ENCODE measurements around the gene WASHC3.

GRCh38 chr12:102059343-102059742 is 2.4 kb downstream of the WASHC3 start:
- TF ChIP-seq BHLHE40 (IDR thresholded peaks at IDR 0.05; ENCODE audit: borderline replicate concordance in 1 of 2, low read depth in 2 of 2, low read length in 1 of 2) (no peak), JUNB (IDR thresholded peaks at IDR 0.05) (peak; percentile 82), YY1 (IDR thresholded peaks at IDR 0.05; ENCODE audit: low read depth, low read length) (no peak), SMC3 (IDR thresholded peaks at IDR 0.05; ENCODE audit: borderline replicate concordance, low read length) (no peak), CREM (IDR thresholded peaks at IDR 0.05; ENCODE audit: low read depth) (no peak), HDAC2 (IDR thresholded peaks at IDR 0.05) (no peak), CTCF (IDR thresholded peaks at IDR 0.05 in 2 of 3, conservative IDR thresholded peaks at IDR 0.05 in 1 of 3; ENCODE audit: control insufficient read depth in 2 of 3, extremely low read depth in 1 of 3, insufficient read depth in 1 of 3, low read depth in 3 of 3, low read length in 3 of 3) (no peak), CHD4 (IDR thresholded peaks at IDR 0.05) (no peak), EZH2 (IDR thresholded peaks at IDR 0.05; ENCODE audit: borderline replicate concordance, control insufficient read depth, low read depth, low read length) (no peak)
